MCF 10A (cell line): ENCODE results near the gene NPVF. TPM values are rescaled to one million over a fixed set of nuclear protein-coding genes. Genes with fewer than 3 reads are reported as not detected.

Source experiments
- BruUV-seq: library from RNA; stranded (reverse); fragments of 400-500 nt; replicated peaks from 2 replicates; lab custom pipeline; 2021; lab: Mats Ljungman, UMichigan
- CTCF ChIA-PET: fragments of 300-600 bp; sonication (Branson Sonifier 250); formaldehyde crosslinking; extraction: SDS; loops from one replicate; lab custom pipeline; 2021; ENCODE audit warnings: antibody characterized with exemption, inconsistent platforms; lab: Yijun Ruan, JAX
- POLR2A ChIA-PET: fragments of 300-600, 350-650 bp; sonication (Branson Sonifier 250); formaldehyde crosslinking; extraction: SDS; loops from one replicate; lab custom pipeline; 2020; ENCODE audit warnings: antibody characterized with exemption, inconsistent platforms; lab: Yijun Ruan, JAX
- DNase-seq: peaks from one replicate; pipeline ENCODE4 v3.0.0-alpha.2; 2018; ENCODE audit not compliant: unreplicated experiment
- H3K27ac Mint-ChIP-seq: one replicate; pipeline ENCODE4 v1.8.0; 2022; ENCODE audit warnings: mild to moderate bottlenecking, low read depth, mixed read lengths; ENCODE audit not compliant: unreplicated experiment
- H3K27me3 Mint-ChIP-seq: one replicate; pipeline ENCODE4 v1.8.0; 2022; ENCODE audit warnings: mixed read lengths; ENCODE audit not compliant: insufficient read depth, unreplicated experiment
- H3K36me3 Mint-ChIP-seq: one replicate; pipeline ENCODE4 v1.8.0; 2022; ENCODE audit warnings: mild to moderate bottlenecking, moderate library complexity, mixed read lengths; ENCODE audit not compliant: insufficient read depth, unreplicated experiment
- H3K4me1 Mint-ChIP-seq: one replicate; pipeline ENCODE4 v1.8.0; 2022; ENCODE audit warnings: mixed read lengths; ENCODE audit not compliant: insufficient read depth, unreplicated experiment
- H3K4me3 Mint-ChIP-seq: one replicate; pipeline ENCODE4 v1.8.0; 2022; ENCODE audit warnings: mild to moderate bottlenecking, moderate library complexity, mixed read lengths; ENCODE audit not compliant: unreplicated experiment
- H3K9me3 Mint-ChIP-seq: one replicate; pipeline ENCODE4 v1.8.0; 2022; ENCODE audit warnings: mixed read lengths; ENCODE audit not compliant: unreplicated experiment
- intact Hi-C: fragments of 100-400 bp; cut with micrococcal nuclease; formaldehyde crosslinking; loops from 2 replicates; pipeline ENCODE4 v1.14.1; 2022
- total RNA-seq: library from RNA; stranded (reverse); gene quantifications from 2 replicates; pipeline ENCODE4 v1.2.3, GENCODE V29; 2022
- TF ChIP-seq, protein P1 (sequence below): fragments of 200-600 bp; IDR thresholded peaks from one replicate; pipeline ENCODE4 v1.8.0; 2022; ENCODE audit warnings: antibody characterized with exemption, mild to moderate bottlenecking; ENCODE audit not compliant: unreplicated experiment

The NPVF gene
- total RNA-seq, 1 experiment from 2014 or later, result not detected

DNA sequence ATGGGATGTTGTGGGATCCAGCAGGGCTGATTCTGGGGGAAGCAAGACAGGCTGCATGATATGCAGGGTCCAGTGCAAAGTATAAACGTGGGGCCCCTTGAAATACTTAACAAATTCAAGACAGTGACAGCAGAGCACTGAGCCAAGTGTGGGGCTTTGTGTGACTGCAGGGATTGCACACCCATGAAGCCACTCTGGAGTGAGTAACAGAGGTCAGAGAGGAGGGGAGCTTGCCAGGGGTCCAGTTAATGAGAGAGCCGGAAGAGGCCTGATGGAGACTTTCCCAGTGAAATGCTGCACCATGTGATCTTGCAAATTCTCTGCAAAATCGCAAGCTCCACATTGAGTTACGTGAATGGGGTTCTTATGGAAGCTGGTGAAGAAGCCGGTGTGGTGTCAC, 5.6 kb downstream of the NPVF start:
- no peaks in the 10 kb centered on the region for H3K9me3 Mint-ChIP-seq
- TF ChIP-seq, protein P1, sequence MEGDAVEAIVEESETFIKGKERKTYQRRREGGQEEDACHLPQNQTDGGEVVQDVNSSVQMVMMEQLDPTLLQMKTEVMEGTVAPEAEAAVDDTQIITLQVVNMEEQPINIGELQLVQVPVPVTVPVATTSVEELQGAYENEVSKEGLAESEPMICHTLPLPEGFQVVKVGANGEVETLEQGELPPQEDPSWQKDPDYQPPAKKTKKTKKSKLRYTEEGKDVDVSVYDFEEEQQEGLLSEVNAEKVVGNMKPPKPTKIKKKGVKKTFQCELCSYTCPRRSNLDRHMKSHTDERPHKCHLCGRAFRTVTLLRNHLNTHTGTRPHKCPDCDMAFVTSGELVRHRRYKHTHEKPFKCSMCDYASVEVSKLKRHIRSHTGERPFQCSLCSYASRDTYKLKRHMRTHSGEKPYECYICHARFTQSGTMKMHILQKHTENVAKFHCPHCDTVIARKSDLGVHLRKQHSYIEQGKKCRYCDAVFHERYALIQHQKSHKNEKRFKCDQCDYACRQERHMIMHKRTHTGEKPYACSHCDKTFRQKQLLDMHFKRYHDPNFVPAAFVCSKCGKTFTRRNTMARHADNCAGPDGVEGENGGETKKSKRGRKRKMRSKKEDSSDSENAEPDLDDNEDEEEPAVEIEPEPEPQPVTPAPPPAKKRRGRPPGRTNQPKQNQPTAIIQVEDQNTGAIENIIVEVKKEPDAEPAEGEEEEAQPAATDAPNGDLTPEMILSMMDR, result no peak
- no peaks in the 10 kb centered on the region for H3K36me3 Mint-ChIP-seq
- BruUV-seq, result no TSS peak
- H3K4me1 Mint-ChIP-seq, result no peaks in the 10 kb centered on the region
- no peak for DNase-seq
- intact Hi-C loops, result no loop called here
- ChIA-PET POLR2A (no interaction called here), CTCF (no interaction called here)
- no peak overlapping the region for H3K4me3 Mint-ChIP-seq
- peaks cover 84% of the 10 kb centered on the region for H3K27me3 Mint-ChIP-seq
- no peak overlapping the region for H3K27ac Mint-ChIP-seq

DNA sequence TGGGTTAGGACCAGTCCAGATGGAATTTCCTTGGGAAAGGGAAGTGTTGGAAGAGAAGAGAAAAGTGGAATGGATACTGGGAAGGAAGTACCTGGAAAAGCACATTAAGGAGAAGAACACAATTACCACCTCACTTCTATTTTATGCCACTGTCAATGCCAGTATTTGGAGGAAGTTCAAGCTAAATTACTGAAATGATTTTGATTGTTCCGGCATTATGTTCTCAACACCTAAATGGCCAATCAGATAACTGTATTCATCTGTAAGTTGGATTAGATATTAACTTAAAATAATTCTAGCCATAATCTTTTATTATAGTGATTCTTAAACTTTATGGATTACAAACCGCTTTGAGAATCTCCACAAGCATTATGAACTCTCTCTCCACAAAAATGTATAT, 7.3 kb downstream of the NPVF start:
- intact Hi-C loops, result no loop called here
- DNase-seq, result no peak
- Mint-ChIP-seq H3K27me3 (peaks cover 85% of the 10 kb centered on the region), H3K36me3 (no peaks in the 10 kb centered on the region), H3K9me3 (no peaks in the 10 kb centered on the region), H3K4me1 (no peaks in the 10 kb centered on the region), H3K4me3 (no peak overlapping the region), H3K27ac (no peak overlapping the region)
- TF ChIP-seq, protein P1, result no peak
- no TSS peak for BruUV-seq
- ChIA-PET POLR2A (no interaction called here), CTCF (interaction anchor here (0.6 to 0.8 kb wide), 3 partner anchors 149 to 631 kb away, joined by 3 to 4 read pairs (median 4); no protein-coding TSS in a partner anchor)

DNA sequence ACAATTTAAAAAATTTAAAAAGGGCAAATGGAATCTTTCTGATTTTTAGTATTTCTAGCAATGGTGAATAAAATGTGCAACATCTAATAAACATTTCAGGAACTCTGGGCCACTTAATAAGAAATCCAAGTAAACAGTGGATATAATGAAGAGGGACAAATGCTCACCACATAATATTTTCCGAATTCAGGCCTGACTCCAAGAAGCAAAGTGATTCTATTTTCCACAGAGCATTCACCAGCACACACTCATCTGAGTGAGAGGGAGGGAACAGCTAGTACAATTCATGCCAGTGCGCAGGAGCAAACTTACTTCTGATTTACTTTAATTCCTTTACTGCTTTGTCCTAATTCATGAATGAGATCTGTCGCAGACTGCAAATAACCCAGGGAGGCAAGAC, 10.1 kb downstream of the NPVF start:
- peaks cover 63% of the 10 kb centered on the region for H3K27me3 Mint-ChIP-seq
- CTCF ChIA-PET, result interaction anchor here (1.0 to 1.5 kb wide), 2 partner anchors 12 to 451 kb away, joined by 3 to 4 read pairs; no protein-coding TSS in a partner anchor
- intact Hi-C loops, result no loop called here
- H3K36me3 Mint-ChIP-seq, result no peaks in the 10 kb centered on the region
- no peak overlapping the region for H3K27ac Mint-ChIP-seq
- H3K4me3 Mint-ChIP-seq, result no peak overlapping the region
- POLR2A ChIA-PET, result no interaction called here
- H3K9me3 Mint-ChIP-seq, result no peaks in the 10 kb centered on the region
- TF ChIP-seq, protein P1, result no peak
- H3K4me1 Mint-ChIP-seq, result no peaks in the 10 kb centered on the region
- DNase-seq, result no peak
- no TSS peak for BruUV-seq

DNA sequence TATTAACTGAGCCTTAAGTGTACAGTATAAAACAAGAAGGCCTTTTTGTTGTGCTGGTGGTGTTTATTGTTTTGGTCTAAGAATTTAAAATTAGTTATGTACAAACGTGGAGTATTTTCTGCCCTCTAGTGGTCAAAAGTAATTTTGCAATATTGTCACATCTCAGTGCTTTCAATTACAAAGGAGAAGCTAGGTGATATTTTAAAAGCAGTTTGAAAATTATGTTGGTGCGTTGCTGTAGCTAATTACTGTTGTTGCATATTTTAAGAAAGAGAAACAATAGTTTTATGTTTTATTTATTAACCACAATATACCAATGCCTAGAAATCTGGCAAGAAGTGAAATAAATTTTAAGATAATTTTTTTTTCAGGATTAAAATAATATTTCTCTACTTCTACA, 11.4 kb downstream of the NPVF start:
- DNase-seq, result peak; percentile 57
- ChIA-PET POLR2A (no interaction called here), CTCF (interaction anchor here (0.6 to 1.5 kb wide), 17 partner anchors 11 to 1164 kb away, joined by 3 to 8 read pairs (median 3); no protein-coding TSS in a partner anchor)
- Mint-ChIP-seq H3K9me3 (no peaks in the 10 kb centered on the region), H3K4me1 (no peaks in the 10 kb centered on the region), H3K36me3 (no peaks in the 10 kb centered on the region), H3K4me3 (no peak overlapping the region), H3K27ac (no peak overlapping the region), H3K27me3 (peaks cover 49% of the 10 kb centered on the region)
- BruUV-seq, result no TSS peak
- TF ChIP-seq, protein P1, result peak; percentile 68
- intact Hi-C loops, result no loop called here
